DND-41 (cell line): Measurements from ENCODE around the gene TBC1D7.

Experiments used
- EZH2 ChIP-seq: IDR thresholded peaks from 3 replicates; pipeline ENCODE4 v1.6.1; 2012; ENCODE audit warnings: borderline replicate concordance, low read depth, mild to moderate bottlenecking, moderate library complexity, low read length, inconsistent platforms; ENCODE audit not compliant: severe bottlenecking
- TF ChIP-seq, protein P1 (sequence below): IDR thresholded peaks from 2 replicates; pipeline ENCODE4 v1.5.1; 2012; ENCODE audit warnings: borderline replicate concordance, low read length, moderate library complexity, mild to moderate bottlenecking; ENCODE audit not compliant: poor library complexity, severe bottlenecking; ENCODE audit errors: extremely low read depth

GRCh38 chr6:13296536-13296997, 31.8 kb downstream of the TBC1D7 start:
- TF ChIP-seq, protein P1, sequence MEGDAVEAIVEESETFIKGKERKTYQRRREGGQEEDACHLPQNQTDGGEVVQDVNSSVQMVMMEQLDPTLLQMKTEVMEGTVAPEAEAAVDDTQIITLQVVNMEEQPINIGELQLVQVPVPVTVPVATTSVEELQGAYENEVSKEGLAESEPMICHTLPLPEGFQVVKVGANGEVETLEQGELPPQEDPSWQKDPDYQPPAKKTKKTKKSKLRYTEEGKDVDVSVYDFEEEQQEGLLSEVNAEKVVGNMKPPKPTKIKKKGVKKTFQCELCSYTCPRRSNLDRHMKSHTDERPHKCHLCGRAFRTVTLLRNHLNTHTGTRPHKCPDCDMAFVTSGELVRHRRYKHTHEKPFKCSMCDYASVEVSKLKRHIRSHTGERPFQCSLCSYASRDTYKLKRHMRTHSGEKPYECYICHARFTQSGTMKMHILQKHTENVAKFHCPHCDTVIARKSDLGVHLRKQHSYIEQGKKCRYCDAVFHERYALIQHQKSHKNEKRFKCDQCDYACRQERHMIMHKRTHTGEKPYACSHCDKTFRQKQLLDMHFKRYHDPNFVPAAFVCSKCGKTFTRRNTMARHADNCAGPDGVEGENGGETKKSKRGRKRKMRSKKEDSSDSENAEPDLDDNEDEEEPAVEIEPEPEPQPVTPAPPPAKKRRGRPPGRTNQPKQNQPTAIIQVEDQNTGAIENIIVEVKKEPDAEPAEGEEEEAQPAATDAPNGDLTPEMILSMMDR = no peak
- no peak for TF ChIP-seq EZH2
